Measurements from ENCODE around the gene PRPS2. TPM values are rescaled to one million over a fixed set of nuclear protein-coding genes. Genes with fewer than 3 reads are reported as not detected.

The PRPS2 gene
- total RNA-seq, 1 donor from 2014 or later: 13.2 TPM

GRCh38 chrX:12804655-12805054 lies 13.4 kb downstream of the PRPS2 start:
- no peaks in the 10 kb centered on the region for H3K27me3 Mint-ChIP-seq (ENCODE audit: unreplicated experiment)
- H3K27ac Mint-ChIP-seq (ENCODE audit: unreplicated experiment): no peak overlapping the region
- peaks cover 3% of the 10 kb centered on the region for H3K4me1 Mint-ChIP-seq (ENCODE audit: unreplicated experiment)
- H3K36me3 Mint-ChIP-seq (ENCODE audit: unreplicated experiment): peaks cover 4% of the 10 kb centered on the region
- H3K4me3 Mint-ChIP-seq (ENCODE audit: unreplicated experiment): no peak overlapping the region
- no peak for DNase-seq (ENCODE audit: extremely low spot score, unreplicated experiment)
- TF ChIP-seq, protein P1, sequence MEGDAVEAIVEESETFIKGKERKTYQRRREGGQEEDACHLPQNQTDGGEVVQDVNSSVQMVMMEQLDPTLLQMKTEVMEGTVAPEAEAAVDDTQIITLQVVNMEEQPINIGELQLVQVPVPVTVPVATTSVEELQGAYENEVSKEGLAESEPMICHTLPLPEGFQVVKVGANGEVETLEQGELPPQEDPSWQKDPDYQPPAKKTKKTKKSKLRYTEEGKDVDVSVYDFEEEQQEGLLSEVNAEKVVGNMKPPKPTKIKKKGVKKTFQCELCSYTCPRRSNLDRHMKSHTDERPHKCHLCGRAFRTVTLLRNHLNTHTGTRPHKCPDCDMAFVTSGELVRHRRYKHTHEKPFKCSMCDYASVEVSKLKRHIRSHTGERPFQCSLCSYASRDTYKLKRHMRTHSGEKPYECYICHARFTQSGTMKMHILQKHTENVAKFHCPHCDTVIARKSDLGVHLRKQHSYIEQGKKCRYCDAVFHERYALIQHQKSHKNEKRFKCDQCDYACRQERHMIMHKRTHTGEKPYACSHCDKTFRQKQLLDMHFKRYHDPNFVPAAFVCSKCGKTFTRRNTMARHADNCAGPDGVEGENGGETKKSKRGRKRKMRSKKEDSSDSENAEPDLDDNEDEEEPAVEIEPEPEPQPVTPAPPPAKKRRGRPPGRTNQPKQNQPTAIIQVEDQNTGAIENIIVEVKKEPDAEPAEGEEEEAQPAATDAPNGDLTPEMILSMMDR (IDR thresholded peaks at IDR 0.05): no peak
- H3K9me3 Mint-ChIP-seq (ENCODE audit: unreplicated experiment): no peaks in the 10 kb centered on the region

DNA sequence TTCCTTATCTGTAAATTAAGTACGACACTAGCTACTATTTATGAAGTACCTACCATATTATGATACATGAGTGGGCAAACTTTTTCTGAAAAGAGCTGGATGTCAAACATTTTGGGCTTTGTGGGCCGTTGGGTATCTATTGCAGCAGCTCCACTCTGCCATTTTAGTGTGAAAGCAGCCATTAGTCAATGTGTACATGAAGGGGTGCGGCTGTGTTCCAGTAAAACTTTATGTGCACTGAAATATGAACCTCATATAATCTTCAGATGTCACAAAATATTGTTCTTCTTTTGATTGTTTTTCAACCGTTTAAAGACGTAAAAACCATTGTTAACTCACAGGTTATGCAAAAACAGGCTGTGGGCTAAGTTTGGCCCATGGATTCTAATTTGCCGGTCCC lies 14.1 kb downstream of the PRPS2 start:
- no peak for DNase-seq (ENCODE audit: extremely low spot score, unreplicated experiment)
- no peaks in the 10 kb centered on the region for H3K27me3 Mint-ChIP-seq (ENCODE audit: unreplicated experiment)
- H3K36me3 Mint-ChIP-seq (ENCODE audit: unreplicated experiment): peaks cover 3% of the 10 kb centered on the region
- H3K4me3 Mint-ChIP-seq (ENCODE audit: unreplicated experiment): no peak overlapping the region
- peaks cover 3% of the 10 kb centered on the region for H3K4me1 Mint-ChIP-seq (ENCODE audit: unreplicated experiment)
- H3K9me3 Mint-ChIP-seq (ENCODE audit: unreplicated experiment): no peaks in the 10 kb centered on the region
- H3K27ac Mint-ChIP-seq (ENCODE audit: unreplicated experiment): no peak overlapping the region
- TF ChIP-seq, protein P1 (IDR thresholded peaks at IDR 0.05): no peak

DNA sequence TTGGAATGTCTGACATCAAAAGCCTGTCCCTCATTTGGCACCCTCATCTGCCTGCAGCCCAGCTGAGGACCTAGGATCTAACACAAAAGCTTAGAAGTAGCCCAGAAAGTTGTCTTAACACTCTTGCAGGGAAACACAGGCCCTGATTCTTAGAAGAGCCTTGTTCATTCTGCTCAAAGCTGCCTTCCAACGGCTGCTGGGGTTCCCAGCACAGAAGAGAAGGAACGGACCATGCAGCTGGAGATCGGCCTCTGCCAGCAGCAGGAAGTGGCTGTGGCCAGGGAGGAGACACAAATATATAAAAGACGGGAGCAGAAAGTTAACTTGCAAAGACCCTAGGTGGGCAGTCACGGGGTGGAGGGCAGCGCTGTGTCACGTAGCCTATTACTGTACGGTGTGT lies 20.4 kb downstream of the PRPS2 start:
- no peaks in the 10 kb centered on the region for H3K9me3 Mint-ChIP-seq (ENCODE audit: unreplicated experiment)
- H3K36me3 Mint-ChIP-seq (ENCODE audit: unreplicated experiment): no peaks in the 10 kb centered on the region
- H3K4me1 Mint-ChIP-seq (ENCODE audit: unreplicated experiment): no peaks in the 10 kb centered on the region
- H3K27ac Mint-ChIP-seq (ENCODE audit: unreplicated experiment): no peak overlapping the region
- no peak for DNase-seq (ENCODE audit: extremely low spot score, unreplicated experiment)
- TF ChIP-seq, protein P1 (IDR thresholded peaks at IDR 0.05): no peak
- H3K4me3 Mint-ChIP-seq (ENCODE audit: unreplicated experiment): no peak overlapping the region
- no peaks in the 10 kb centered on the region for H3K27me3 Mint-ChIP-seq (ENCODE audit: unreplicated experiment)

DNA sequence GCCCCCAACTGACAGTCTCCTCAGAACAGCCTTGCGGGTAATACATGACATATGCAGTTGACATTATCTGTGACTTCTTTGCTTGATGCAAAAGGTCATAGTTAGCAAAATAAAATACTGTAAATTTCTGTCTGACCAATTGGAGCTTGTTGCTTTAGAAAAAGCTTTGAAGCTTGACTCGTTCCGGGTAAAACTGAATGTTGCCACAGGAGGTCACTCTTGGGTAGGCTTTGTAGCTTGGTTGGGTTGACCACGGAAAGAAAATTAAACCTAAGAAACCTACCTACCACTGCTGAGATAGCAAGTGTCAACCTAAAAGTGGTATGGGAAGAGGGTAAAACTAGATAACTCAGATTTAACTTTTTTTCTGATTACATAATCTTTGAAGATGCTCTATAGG lies 23.2 kb downstream of the PRPS2 start:
- Mint-ChIP-seq H3K27ac (ENCODE audit: unreplicated experiment) (no peak overlapping the region), H3K36me3 (ENCODE audit: unreplicated experiment) (no peaks in the 10 kb centered on the region), H3K4me3 (ENCODE audit: unreplicated experiment) (no peak overlapping the region), H3K4me1 (ENCODE audit: unreplicated experiment) (no peaks in the 10 kb centered on the region), H3K9me3 (ENCODE audit: unreplicated experiment) (no peaks in the 10 kb centered on the region), H3K27me3 (ENCODE audit: unreplicated experiment) (no peaks in the 10 kb centered on the region)
- TF ChIP-seq, protein P1 (IDR thresholded peaks at IDR 0.05): peak; percentile 74
- DNase-seq (ENCODE audit: extremely low spot score, unreplicated experiment): no peak

DNA sequence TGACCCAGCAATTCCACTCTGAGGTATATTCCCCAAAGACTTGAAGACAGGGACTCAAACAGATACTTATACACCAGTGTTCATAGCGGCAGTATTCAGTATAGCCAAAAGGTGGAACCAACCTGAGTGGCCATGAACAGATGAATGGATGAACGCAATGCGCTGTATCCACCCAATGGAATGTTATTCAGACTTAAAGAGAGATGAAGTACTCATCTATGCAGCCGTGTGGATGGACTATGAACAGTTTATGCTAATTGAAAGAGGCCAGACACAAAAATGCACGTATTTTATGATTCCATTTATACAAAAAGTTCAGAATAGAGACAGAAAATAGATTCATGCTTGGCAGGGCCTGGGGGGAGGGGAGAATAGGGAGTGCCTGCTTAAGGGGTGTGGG lies 26.3 kb downstream of the PRPS2 start:
- no peaks in the 10 kb centered on the region for H3K9me3 Mint-ChIP-seq (ENCODE audit: unreplicated experiment)
- TF ChIP-seq, protein P1 (IDR thresholded peaks at IDR 0.05): no peak
- DNase-seq (ENCODE audit: extremely low spot score, unreplicated experiment): no peak

More for the DNA sequence above, 26.3 kb downstream of the PRPS2 start:
- H3K27ac Mint-ChIP-seq (ENCODE audit: unreplicated experiment): no peak overlapping the region
- no peaks in the 10 kb centered on the region for H3K4me1 Mint-ChIP-seq (ENCODE audit: unreplicated experiment)
- no peak overlapping the region for H3K4me3 Mint-ChIP-seq (ENCODE audit: unreplicated experiment)
- H3K27me3 Mint-ChIP-seq (ENCODE audit: unreplicated experiment): no peaks in the 10 kb centered on the region
- peaks cover 4% of the 10 kb centered on the region for H3K36me3 Mint-ChIP-seq (ENCODE audit: unreplicated experiment)
